Keratinocyte (primary cell): ENCODE measurements around the gene ZNF799. TPM values are rescaled to one million over a fixed set of nuclear protein-coding genes. Genes with fewer than 3 reads are reported as not detected.
"Not testable (repeated sequence)": the region's sequence is repeated elsewhere in the genome, so short reads cannot be mapped to it uniquely, and the experiment has no call there.

Experiments
- DNase-seq: peaks from one replicate; pipeline ENCODE4 v3.0.0-alpha.2; 2011; ENCODE audit warnings: low read depth, missing footprints, low spot score
- FAIRE-seq: peaks from 2 replicates; lab custom pipeline; 2011; peaks lifted over from hg19 to GRCh38; lab: Jason Lieb, UNC
- H2AFZ ChIP-seq: 2 replicates; pipeline ENCODE4 v1.6.0; 2012; ENCODE audit warnings: low read length, control low read depth, inconsistent platforms; ENCODE audit not compliant: control insufficient read depth
- H3K27ac ChIP-seq: 2 replicates; pipeline ENCODE4 v1.5.1; 2011; ENCODE audit warnings: low read length; ENCODE audit not compliant: control insufficient read depth, insufficient read depth
- H3K27me3 ChIP-seq: 3 replicates; pipeline ENCODE4 v1.6.0; 2011; ENCODE audit warnings: low read length; ENCODE audit not compliant: control insufficient read depth, insufficient read depth; ENCODE audit errors: extremely low read depth
- H3K36me3 ChIP-seq, 2 experiments: 2 replicates in 1 of 2; 3 replicates in 1 of 2; pipeline ENCODE4 v1.5.1; 2011; ENCODE audit warnings: low read length in 2 of 2, mild to moderate bottlenecking in 1 of 2; ENCODE audit not compliant: control insufficient read depth in 2 of 2, insufficient read depth in 2 of 2; ENCODE audit errors: extremely low read depth in 1 of 2
- H3K4me1 ChIP-seq: 3 replicates; pipeline ENCODE4 v1.5.1; 2011; ENCODE audit warnings: low read length; ENCODE audit not compliant: control insufficient read depth, insufficient read depth; ENCODE audit errors: extremely low read depth
- H3K4me2 ChIP-seq: 3 replicates; pipeline ENCODE4 v1.6.0; 2011; ENCODE audit warnings: low read depth, low read length; ENCODE audit not compliant: control insufficient read depth, insufficient read depth; ENCODE audit errors: extremely low read depth
- H3K4me3 ChIP-seq, 3 experiments: fragments of 200-600 bp in 1 of 3; sonication (generic) in 1 of 3; 2 replicates in 2 of 3; 3 replicates in 1 of 3; pipeline ENCODE4 v1.5.1; 2011 to 2016; ENCODE audit warnings: low read length in 3 of 3, mild to moderate bottlenecking in 3 of 3, control low read depth in 2 of 3, inconsistent platforms in 1 of 3, low read depth in 1 of 3, mixed read lengths in 1 of 3, mixed run types in 1 of 3, moderate library complexity in 1 of 3; ENCODE audit not compliant: control insufficient read depth in 2 of 3, insufficient read depth in 2 of 3; ENCODE audit errors: extremely low read depth in 1 of 3
- H3K79me2 ChIP-seq: 2 replicates; pipeline ENCODE4 v1.6.0; 2012; ENCODE audit warnings: low read length; ENCODE audit not compliant: control insufficient read depth, insufficient read depth
- H3K9ac ChIP-seq: 3 replicates; pipeline ENCODE4 v1.6.0; 2011; ENCODE audit warnings: low read length; ENCODE audit not compliant: control insufficient read depth, insufficient read depth; ENCODE audit errors: extremely low read depth
- H3K9me1 ChIP-seq: 3 replicates; pipeline ENCODE4 v1.6.0; 2011; ENCODE audit warnings: low read length; ENCODE audit not compliant: control insufficient read depth, insufficient read depth; ENCODE audit errors: extremely low read depth
- H3K9me3 ChIP-seq: 2 replicates; pipeline ENCODE4 v1.5.1; 2012; ENCODE audit warnings: low read depth, low read length; ENCODE audit not compliant: control insufficient read depth
- H4K20me1 ChIP-seq: 3 replicates; pipeline ENCODE4 v1.6.0; 2011; ENCODE audit warnings: low read length; ENCODE audit not compliant: control insufficient read depth, insufficient read depth; ENCODE audit errors: extremely low read depth
- CTCF ChIP-seq, 3 experiments: IDR thresholded peaks in 1 of 3; conservative IDR thresholded peaks in 1 of 3; optimal IDR thresholded peaks in 1 of 3; 2 replicates in 2 of 3; 3 replicates in 1 of 3; pipeline versions ENCODE3 to v1.5.1; 2011; ENCODE audit warnings: low read length in 3 of 3, mild to moderate bottlenecking in 3 of 3, moderate library complexity in 2 of 3, control low read depth in 1 of 3, inconsistent platforms in 1 of 3; ENCODE audit not compliant: insufficient read depth in 2 of 3; ENCODE audit errors: extremely low read depth in 1 of 3
- EZH2 ChIP-seq: IDR thresholded peaks from one replicate; pipeline ENCODE4 v1.6.1; 2012; ENCODE audit warnings: inconsistent platforms, mild to moderate bottlenecking, low read length, moderate library complexity
- dilution Hi-C: fragments of 300-500 bp; cut with MboI; formaldehyde crosslinking; loops from one replicate; pipeline ENCODE4 v1.7.0; 2020; ENCODE audit warnings: low sequenced_read_pairs; ENCODE audit not compliant: extremely low pct_ligation_motif_present
- polyA plus RNA-seq, 5 experiments: library from polyadenylated mRNA; depleted of rRNA in 3 of 5; stranded (reverse) in 3 of 5; stranded (forward) in 1 of 5; unstranded in 1 of 5; fragments of >200 nt; gene quantifications; 1 replicate in 1 of 5; 2 replicates in 3 of 5; 3 replicates in 1 of 5; pipeline versions ENCODE4 v1.2.1 to v1.2.3, GENCODE V29; 2011 to 2012; ENCODE audit warnings: missing spikeins in 2 of 5, low read depth in 1 of 5, low replicate concordance in 1 of 5

Gene ZNF799
- polyA plus RNA-seq, 1 donor (not counting 4 experiments of a cell fraction or from before 2014, with no cell fraction given) = 3.1 TPM

- H4K20me1 ChIP-seq = no peaks in the 10 kb centered on the region
- no peak for FAIRE-seq
- no peak overlapping the region for H3K4me3 ChIP-seq
- dilution Hi-C loops = no loop called here
- H3K36me3 ChIP-seq = no peaks in the 10 kb centered on the region
- H3K79me2 ChIP-seq = no peaks in the 10 kb centered on the region
- no peak overlapping the region for H2AFZ ChIP-seq
- TF ChIP-seq EZH2 (no peak), CTCF (optimal IDR thresholded peaks at IDR 0.05 in 1 of 3, IDR thresholded peaks at IDR 0.05 in 1 of 3, conservative IDR thresholded peaks at IDR 0.05 in 1 of 3; ENCODE audit: extremely low read depth in 1 of 3, insufficient read depth in 2 of 3, low read length in 3 of 3) (no peak)
- peaks cover 14% of the 10 kb centered on the region for H3K9me3 ChIP-seq
- H3K27ac ChIP-seq = no peak overlapping the region
- H3K27me3 ChIP-seq = no peaks in the 10 kb centered on the region
- DNase-seq = no peak
- no peak overlapping the region for H3K4me2 ChIP-seq
- peaks cover 3% of the 10 kb centered on the region for H3K9me1 ChIP-seq
- no peaks in the 10 kb centered on the region for H3K4me1 ChIP-seq
- no peak overlapping the region for H3K9ac ChIP-seq
Measured at GRCh38 chr19:12425236-12425887, 24.3 kb upstream of the ZNF799 start.

GRCh38 chr19:12417273-12417672 is 16.2 kb upstream of the ZNF799 start:
- DNase-seq, H3K9ac ChIP-seq, H3K27ac ChIP-seq, FAIRE-seq, H3K9me1 ChIP-seq, H3K4me3 ChIP-seq, H3K4me2 ChIP-seq, H3K79me2 ChIP-seq, H2AFZ ChIP-seq, H4K20me1 ChIP-seq, dilution Hi-C loops, H3K36me3 ChIP-seq, H3K27me3 ChIP-seq, H3K4me1 ChIP-seq: not testable (repeated sequence)
- H3K9me3 ChIP-seq = peaks cover 13% of the 10 kb centered on the region

- Histone ChIP-seq H3K4me1 (no peaks in the 10 kb centered on the region), H3K36me3 (no peaks in the 10 kb centered on the region), H3K9me3 (peaks cover 11% of the 10 kb centered on the region), H2AFZ (no peak overlapping the region), H3K27me3 (no peaks in the 10 kb centered on the region), H4K20me1 (no peaks in the 10 kb centered on the region), H3K4me2 (no peak overlapping the region), H3K27ac (no peak overlapping the region), H3K79me2 (no peaks in the 10 kb centered on the region), H3K9ac (no peak overlapping the region), H3K4me3 (no peak overlapping the region), H3K9me1 (no peaks in the 10 kb centered on the region)
- FAIRE-seq = no peak
- no peak for DNase-seq
- no peak for TF ChIP-seq CTCF (optimal IDR thresholded peaks at IDR 0.05 in 1 of 3, IDR thresholded peaks at IDR 0.05 in 1 of 3, conservative IDR thresholded peaks at IDR 0.05 in 1 of 3; ENCODE audit: extremely low read depth in 1 of 3, insufficient read depth in 2 of 3, low read length in 3 of 3)
- no peak for TF ChIP-seq EZH2
- dilution Hi-C loops = no loop called here
Measured at GRCh38 chr19:12411893-12412292, 10.8 kb upstream of the ZNF799 start.
